Ishikawa (cell line): Measurements from ENCODE around the gene POU2F2.

Experiments used
- CEBPB ChIP-seq: IDR thresholded peaks from 2 replicates; pipeline ENCODE4 v1.6.1; 2012
- CREB1 ChIP-seq: IDR thresholded peaks from 2 replicates; pipeline ENCODE4 v1.6.1; 2012; ENCODE audit warnings: low read depth
- EP300 ChIP-seq: IDR thresholded peaks from 2 replicates; pipeline ENCODE4 v1.6.1; 2012; ENCODE audit warnings: borderline replicate concordance
- FOXM1 ChIP-seq: IDR thresholded peaks from 2 replicates; pipeline ENCODE4 v1.6.1; 2012; ENCODE audit warnings: low read depth, borderline replicate concordance
- MAX ChIP-seq: IDR thresholded peaks from 2 replicates; pipeline ENCODE4 v1.6.1; 2012
- NFIC ChIP-seq: IDR thresholded peaks from 2 replicates; pipeline ENCODE4 v1.6.1; 2012
- RAD21 ChIP-seq: IDR thresholded peaks from 2 replicates; pipeline ENCODE4 v1.6.1; 2012; ENCODE audit warnings: low read depth
- REST ChIP-seq: IDR thresholded peaks from 2 replicates; pipeline ENCODE4 v1.6.1; 2012; ENCODE audit warnings: low read depth, mild to moderate bottlenecking
- TCF12 ChIP-seq: IDR thresholded peaks from 2 replicates; pipeline ENCODE4 v1.6.1; 2012; ENCODE audit warnings: low read depth
- USF1 ChIP-seq: IDR thresholded peaks from 2 replicates; pipeline ENCODE4 v1.6.1; 2012
- YY1 ChIP-seq: IDR thresholded peaks from 2 replicates; pipeline ENCODE4 v1.6.1; 2012; ENCODE audit warnings: low read depth
- ZBTB7A ChIP-seq: IDR thresholded peaks from 2 replicates; pipeline ENCODE4 v1.6.1; 2012; ENCODE audit warnings: low read depth

GRCh38 chr19:42152910-42153671 lies 20.8 kb upstream of the POU2F2 start:
- TF ChIP-seq REST (no peak), ZBTB7A (no peak), YY1 (no peak), MAX (no peak), USF1 (no peak), CREB1 (no peak), RAD21 (no peak), CEBPB (no peak), FOXM1 (no peak), TCF12 (no peak), EP300 (no peak), NFIC (no peak)
